ENCODE data around the gene PTPRQ.

DNA sequence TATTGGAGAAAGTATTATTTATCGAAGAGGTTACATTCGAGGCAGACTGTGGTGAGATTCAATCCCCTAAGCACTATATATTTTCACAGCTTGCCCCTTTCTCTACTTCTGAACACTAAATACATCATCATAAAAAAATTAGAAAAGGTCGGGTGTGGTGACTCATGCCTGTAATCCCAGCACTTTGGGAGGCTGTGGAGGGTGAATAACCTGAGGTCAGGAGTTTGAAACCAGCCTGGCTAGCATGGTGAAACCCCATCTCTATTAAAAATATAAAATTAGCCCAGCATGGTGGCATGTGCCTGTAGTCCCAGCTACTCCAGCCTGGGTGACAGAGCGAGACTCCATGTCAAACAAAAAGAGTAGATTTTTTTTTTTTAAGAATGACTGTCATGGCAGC, 192.8 kb downstream of the PTPRQ start:
- no peak for TF ChIP-seq POLR2A (IDR thresholded peaks at IDR 0.05)
- TF ChIP-seq, protein P1, sequence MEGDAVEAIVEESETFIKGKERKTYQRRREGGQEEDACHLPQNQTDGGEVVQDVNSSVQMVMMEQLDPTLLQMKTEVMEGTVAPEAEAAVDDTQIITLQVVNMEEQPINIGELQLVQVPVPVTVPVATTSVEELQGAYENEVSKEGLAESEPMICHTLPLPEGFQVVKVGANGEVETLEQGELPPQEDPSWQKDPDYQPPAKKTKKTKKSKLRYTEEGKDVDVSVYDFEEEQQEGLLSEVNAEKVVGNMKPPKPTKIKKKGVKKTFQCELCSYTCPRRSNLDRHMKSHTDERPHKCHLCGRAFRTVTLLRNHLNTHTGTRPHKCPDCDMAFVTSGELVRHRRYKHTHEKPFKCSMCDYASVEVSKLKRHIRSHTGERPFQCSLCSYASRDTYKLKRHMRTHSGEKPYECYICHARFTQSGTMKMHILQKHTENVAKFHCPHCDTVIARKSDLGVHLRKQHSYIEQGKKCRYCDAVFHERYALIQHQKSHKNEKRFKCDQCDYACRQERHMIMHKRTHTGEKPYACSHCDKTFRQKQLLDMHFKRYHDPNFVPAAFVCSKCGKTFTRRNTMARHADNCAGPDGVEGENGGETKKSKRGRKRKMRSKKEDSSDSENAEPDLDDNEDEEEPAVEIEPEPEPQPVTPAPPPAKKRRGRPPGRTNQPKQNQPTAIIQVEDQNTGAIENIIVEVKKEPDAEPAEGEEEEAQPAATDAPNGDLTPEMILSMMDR (IDR thresholded peaks at IDR 0.05) = no peak
